B cell (primary cell): ENCODE results near the gene SNRNP27. TPM values are rescaled to one million over a fixed set of nuclear protein-coding genes. Genes with fewer than 3 reads are reported as not detected.
A peak's percentile ranks its signal among the peaks of the same experiment; 100 is the strongest.

Source experiments
- ATAC-seq: fragments of 200-7000 bp; cut with Tn5 transposase; one replicate; pipeline ENCODE4 v1.10.0; 2021; ENCODE audit warnings: low read depth, mild to moderate bottlenecking, moderate number of reproducible peaks, moderate library complexity
- CTCF ChIA-PET: fragments of 350-600 bp; sonication (Branson Sonifier 250); formaldehyde crosslinking; loops from one replicate; lab custom pipeline; 2021; ENCODE audit warnings: antibody characterized with exemption, inconsistent platforms; lab: Charles Lee
- POLR2A ChIA-PET: fragments of 350-600 bp; sonication (Branson Sonifier 250); formaldehyde crosslinking; loops from one replicate; lab custom pipeline; 2021; ENCODE audit warnings: antibody characterized with exemption; lab: Charles Lee
- DNase-seq: peaks from one replicate; pipeline ENCODE4 v3.0.0; 2013
- H2AFZ ChIP-seq: 2 replicates; pipeline ENCODE4 v1.6.1; 2012; ENCODE audit warnings: mild to moderate bottlenecking, low read depth, low read length; ENCODE audit not compliant: insufficient read depth, poor library complexity, severe bottlenecking
- H3K27ac ChIP-seq, 2 donors: 1 replicate in 1 of 2; 2 replicates in 1 of 2; pipeline ENCODE4 v1.5.1; 2012 to 2013; ENCODE audit warnings: low read length in 2 of 2, mild to moderate bottlenecking in 2 of 2, moderate library complexity in 1 of 2
- H3K27me3 ChIP-seq, 4 experiments: fragments of 200-600 bp in 1 of 4; sonication (generic) in 1 of 4; replicated peaks in 1 of 4; 1 replicate in 2 of 4; 2 replicates in 2 of 4; pipeline versions ENCODE4 v1.6.1 to v1.7.0; 2013 to 2016; ENCODE audit warnings: low read length in 3 of 4, mild to moderate bottlenecking in 2 of 4, mixed read lengths in 1 of 4, moderate library complexity in 1 of 4; ENCODE audit not compliant: insufficient read depth in 4 of 4, control insufficient read depth in 3 of 4; ENCODE audit errors: control extremely low read depth in 1 of 4
- H3K36me3 ChIP-seq, 2 experiments: replicated peaks in 1 of 2; 1 replicate in 1 of 2; 2 replicates in 1 of 2; pipeline versions ENCODE4 v1.6.1 to v1.7.1; 2013; ENCODE audit warnings: low read length in 1 of 2; ENCODE audit not compliant: insufficient read depth in 2 of 2, control insufficient read depth in 1 of 2; ENCODE audit errors: control extremely low read depth in 1 of 2, extremely low read depth in 1 of 2
- H3K4me1 ChIP-seq, 2 donors: fragments of 200-600 bp in 1 of 2; sonication (generic) in 1 of 2; 1 replicate in 1 of 2; 2 replicates in 1 of 2; pipeline versions ENCODE4 v1.5.1 to v1.6.1; 2013 to 2017; ENCODE audit warnings: low read length in 2 of 2; ENCODE audit not compliant: control insufficient read depth in 2 of 2, insufficient read depth in 2 of 2
- H3K4me2 ChIP-seq: replicated peaks from 2 replicates; pipeline ENCODE3; 2012; ENCODE audit warnings: mild to moderate bottlenecking, low read depth, low read length; ENCODE audit not compliant: poor library complexity, severe bottlenecking
- H3K4me3 ChIP-seq, 5 experiments: fragments of 200-600 bp in 1 of 5; sonication (generic) in 1 of 5; 1 replicate in 3 of 5; 2 replicates in 2 of 5; pipeline versions ENCODE4 v1.5.1 to v1.7.0; 2011 to 2016; ENCODE audit warnings: low read length in 4 of 5, mild to moderate bottlenecking in 4 of 5, low read depth in 2 of 5, control low read depth in 1 of 5, moderate library complexity in 1 of 5; ENCODE audit not compliant: insufficient read depth in 1 of 5; ENCODE audit errors: control extremely low read depth in 1 of 5, extremely low read depth in 1 of 5
- H3K79me2 ChIP-seq: fragments of 200-600 bp; sonication (generic); one replicate; pipeline ENCODE4 v1.6.0; 2016; ENCODE audit warnings: low read length; ENCODE audit not compliant: control insufficient read depth, insufficient read depth
- H3K9ac ChIP-seq: fragments of 200-600 bp; sonication (generic); 2 replicates; pipeline ENCODE4 v1.6.1; 2017; ENCODE audit warnings: mild to moderate bottlenecking, low read length, moderate library complexity
- H3K9me3 ChIP-seq, 3 donors: one replicate each; pipeline versions ENCODE4 v1.6.1 to v1.7.1; 2013; ENCODE audit warnings: low read length in 2 of 3; ENCODE audit not compliant: control insufficient read depth in 2 of 3, insufficient read depth in 1 of 3; ENCODE audit errors: control extremely low read depth in 1 of 3
- H4K20me1 ChIP-seq: 2 replicates; pipeline ENCODE4 v1.6.0; 2012; ENCODE audit warnings: mild to moderate bottlenecking, low read length; ENCODE audit not compliant: insufficient read depth, control insufficient read depth, poor library complexity, severe bottlenecking
- H3K27ac Mint-ChIP-seq: one replicate; pipeline ENCODE4 v1.8.0; 2021; ENCODE audit warnings: mixed read lengths
- H3K27me3 Mint-ChIP-seq: one replicate; pipeline ENCODE4 v1.8.0; 2021; ENCODE audit warnings: mixed read lengths
- H3K4me1 Mint-ChIP-seq: one replicate; pipeline ENCODE4 v1.8.0; 2021; ENCODE audit warnings: mixed read lengths
- H3K4me3 Mint-ChIP-seq: one replicate; pipeline ENCODE4 v1.8.0; 2021; ENCODE audit warnings: mixed read lengths
- H3K9me3 Mint-ChIP-seq: one replicate; pipeline ENCODE4 v1.8.0; 2022; ENCODE audit warnings: mixed read lengths; ENCODE audit not compliant: insufficient read depth
- EZH2 ChIP-seq: IDR thresholded peaks from 2 replicates; pipeline ENCODE4 v1.6.1; 2012; ENCODE audit warnings: borderline replicate concordance, low read depth, mild to moderate bottlenecking, moderate library complexity, low read length; ENCODE audit not compliant: insufficient read depth, poor library complexity, severe bottlenecking
- WGBS: methylation state at CpG from one replicate; pipeline ENCODE4 v1.1.5; 2013; ENCODE audit warnings: missing lambda C conversion rate; ENCODE audit not compliant: insufficient coverage; 5-methylcytosine and 5-hydroxymethylcytosine counted together
- intact Hi-C: fragments of 100-400 bp; cut with micrococcal nuclease; formaldehyde crosslinking; loops from one replicate; pipeline ENCODE4 v1.10.0; 2022
- polyA plus RNA-seq: library from polyadenylated mRNA; depleted of rRNA; stranded (reverse); fragments of >200 nt; gene quantifications from 2 replicates; pipeline ENCODE4 v1.2.3, GENCODE V29; 2012
- total RNA-seq, 2 donors: library from RNA; stranded (reverse); fragments of 120-200 nt in 1 of 2; gene quantifications; 1 replicate in 1 of 2; 2 replicates in 1 of 2; pipeline versions ENCODE4 v1.2.3 to v1.2.4, GENCODE V29; 2013 to 2022
- TF ChIP-seq, protein P1 (sequence below): fragments of 200-600 bp; IDR thresholded peaks from one replicate; pipeline ENCODE4 v1.8.0; 2022; ENCODE audit warnings: antibody characterized with exemption, mild to moderate bottlenecking

The SNRNP27 gene
- total and polyA plus RNA-seq, 2 donors (not counting 1 experiment from before 2014, with no cell fraction given): 20.5 to 54.8 TPM

DNA sequence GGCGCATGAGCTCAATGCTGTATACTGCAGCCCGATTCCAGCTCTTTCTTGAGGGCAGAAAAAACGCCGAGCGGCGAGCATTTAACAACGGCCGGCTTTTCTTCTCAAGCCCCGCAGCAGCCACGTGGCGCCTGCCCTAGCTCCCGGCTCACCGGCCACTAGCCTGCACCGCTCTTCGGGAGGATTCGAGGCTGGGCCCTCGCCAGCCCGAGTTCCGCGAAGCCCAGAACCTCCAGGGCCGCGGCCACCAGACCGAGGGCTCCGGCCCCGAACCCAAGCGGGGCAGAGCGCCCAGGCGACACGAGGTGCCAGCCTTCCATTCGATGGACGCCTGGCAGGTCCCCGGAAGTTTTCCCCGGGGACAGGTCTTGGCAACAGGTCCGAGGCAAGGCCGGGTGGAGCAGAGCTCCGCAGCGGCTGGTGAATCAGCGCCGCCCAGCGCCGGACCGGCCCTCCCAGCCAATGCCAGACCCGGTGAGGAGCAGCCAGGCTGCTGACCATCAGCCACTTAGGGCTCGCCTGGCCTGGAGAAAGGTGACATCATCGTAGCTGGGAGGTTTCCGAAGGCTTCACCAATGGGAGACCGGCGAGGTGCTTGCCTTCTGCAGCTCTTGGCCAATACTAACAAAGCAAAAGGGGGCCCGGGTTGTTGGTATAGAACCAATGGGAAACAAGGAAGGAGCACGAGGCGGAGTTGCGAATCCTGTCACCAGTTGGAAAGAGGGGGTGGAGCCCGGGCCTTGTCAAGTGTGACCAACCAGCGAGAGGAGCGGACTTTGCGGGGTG, 20.6 kb downstream of the SNRNP27 start:
- no peak for TF ChIP-seq EZH2
- TF ChIP-seq, protein P1, sequence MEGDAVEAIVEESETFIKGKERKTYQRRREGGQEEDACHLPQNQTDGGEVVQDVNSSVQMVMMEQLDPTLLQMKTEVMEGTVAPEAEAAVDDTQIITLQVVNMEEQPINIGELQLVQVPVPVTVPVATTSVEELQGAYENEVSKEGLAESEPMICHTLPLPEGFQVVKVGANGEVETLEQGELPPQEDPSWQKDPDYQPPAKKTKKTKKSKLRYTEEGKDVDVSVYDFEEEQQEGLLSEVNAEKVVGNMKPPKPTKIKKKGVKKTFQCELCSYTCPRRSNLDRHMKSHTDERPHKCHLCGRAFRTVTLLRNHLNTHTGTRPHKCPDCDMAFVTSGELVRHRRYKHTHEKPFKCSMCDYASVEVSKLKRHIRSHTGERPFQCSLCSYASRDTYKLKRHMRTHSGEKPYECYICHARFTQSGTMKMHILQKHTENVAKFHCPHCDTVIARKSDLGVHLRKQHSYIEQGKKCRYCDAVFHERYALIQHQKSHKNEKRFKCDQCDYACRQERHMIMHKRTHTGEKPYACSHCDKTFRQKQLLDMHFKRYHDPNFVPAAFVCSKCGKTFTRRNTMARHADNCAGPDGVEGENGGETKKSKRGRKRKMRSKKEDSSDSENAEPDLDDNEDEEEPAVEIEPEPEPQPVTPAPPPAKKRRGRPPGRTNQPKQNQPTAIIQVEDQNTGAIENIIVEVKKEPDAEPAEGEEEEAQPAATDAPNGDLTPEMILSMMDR: no peak
- peaks cover 14% of the 10 kb centered on the region for H3K79me2 ChIP-seq
- WGBS: under 1% methylated on average over 56 of the region's 56 CpGs

More for the DNA sequence above, 20.6 kb downstream of the SNRNP27 start:
- H3K36me3 ChIP-seq: peaks cover 1 to 21% of the 10 kb centered on the region in 2 experiments
- H3K4me2 ChIP-seq: peak overlapping the region; percentile 87
- peaks cover 18% of the 10 kb centered on the region in 2 donors for H3K4me1 ChIP-seq
- Mint-ChIP-seq H3K9me3 (no peaks in the 10 kb centered on the region), H3K27me3 (no peaks in the 10 kb centered on the region), H3K27ac (peak overlapping the region; percentile 79), H3K4me3 (peak overlapping the region; percentile 82), H3K4me1 (peaks cover 29% of the 10 kb centered on the region)
- ATAC-seq (peak; percentile 89), DNase-seq (peak; percentile 100)
- H4K20me1 ChIP-seq: no peaks in the 10 kb centered on the region
- ChIA-PET POLR2A (interaction anchor here (0.7 to 3.1 kb wide), 22 partner anchors 12 to 388 kb away, joined by 3 to 60 read pairs (median 6); partner anchors contain the start of genes C2orf42, FAM136A, PCBP1 and PCYOX1), CTCF (interaction anchor here (0.7 to 6.8 kb wide), 30 partner anchors 11 to 388 kb away, joined by 3 to 131 read pairs (median 4); partner anchors contain the start of genes C2orf42, FAM136A, PCBP1 and PCYOX1)
- H3K9ac ChIP-seq: peak overlapping the region; percentile 81
- no peaks in the 10 kb centered on the region for H3K27me3 ChIP-seq
- H2AFZ ChIP-seq: peak overlapping the region; percentile 87
- peak overlapping the region; percentile 63 to 94 (median 80) for H3K4me3 ChIP-seq
- intact Hi-C loops: loop anchor here (1.0 to 2.0 kb wide), 9 partner anchors 12 to 528 kb away; partner anchors contain the start of genes C2orf42, GFPT1, SNRPG and TIA1
- H3K9me3 ChIP-seq: no peaks in the 10 kb centered on the region
- H3K27ac ChIP-seq: peak overlapping the region; percentile 93 to 97
